ENCODE data around the gene ZNF32.
A peak's percentile ranks its signal among the peaks of the same experiment; 100 is the strongest.
"Not testable (repeated sequence)": the region's sequence is repeated elsewhere in the genome, so short reads cannot be mapped to it uniquely, and the experiment has no call there.

The ZNF32 gene

GRCh38 chr10:43628956-43629355 lies 19.7 kb downstream of the ZNF32 start:
- no peak for DNase-seq (ENCODE audit: low read depth)

- no peak for DNase-seq (ENCODE audit: low read depth)
Measured at GRCh38 chr10:43627942-43628341, 20.7 kb downstream of the ZNF32 start.

- no peak for DNase-seq (ENCODE audit: low read depth)
Measured at GRCh38 chr10:43623351-43623750, 25.3 kb downstream of the ZNF32 start.

DNA sequence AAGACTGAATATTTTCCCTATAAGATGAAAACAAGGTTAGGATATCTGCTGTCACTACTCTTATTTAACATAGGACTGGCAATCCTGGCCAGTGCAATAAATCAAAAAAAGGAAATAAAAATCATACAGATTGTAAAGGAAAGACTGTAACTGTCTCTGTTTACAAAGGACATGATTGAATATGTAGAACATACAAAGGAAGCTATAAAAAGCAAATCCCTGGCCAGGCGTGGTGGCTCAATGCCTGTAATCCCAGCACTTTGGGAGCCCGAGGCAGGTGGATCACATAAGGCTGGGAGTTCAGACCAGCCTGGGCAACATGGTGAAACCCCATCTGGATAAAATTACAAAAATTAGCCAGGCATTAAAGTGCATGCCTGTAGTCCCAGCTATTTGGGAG lies 26.6 kb downstream of the ZNF32 start:
- DNase-seq (ENCODE audit: low read depth) = no peak

DNA sequence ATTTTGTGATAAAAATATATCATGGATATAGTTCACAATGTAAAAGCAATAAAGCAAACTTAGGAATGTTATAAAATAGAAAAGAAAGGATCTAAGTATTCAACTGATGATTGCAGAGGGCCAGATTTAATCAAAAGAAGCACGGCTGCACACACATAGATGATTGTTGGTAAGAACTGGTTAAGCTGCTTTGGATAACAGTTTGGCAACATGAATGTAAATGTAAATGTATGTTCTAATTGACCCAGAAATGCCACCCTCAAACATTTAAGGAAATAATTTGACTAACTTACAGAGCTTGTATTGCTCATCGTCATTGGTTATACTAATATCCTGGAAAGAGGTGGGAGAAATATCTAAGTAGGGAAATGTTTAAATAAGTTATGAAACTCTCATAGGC lies 29.3 kb downstream of the ZNF32 start:
- no peak for DNase-seq (ENCODE audit: low read depth)

DNA sequence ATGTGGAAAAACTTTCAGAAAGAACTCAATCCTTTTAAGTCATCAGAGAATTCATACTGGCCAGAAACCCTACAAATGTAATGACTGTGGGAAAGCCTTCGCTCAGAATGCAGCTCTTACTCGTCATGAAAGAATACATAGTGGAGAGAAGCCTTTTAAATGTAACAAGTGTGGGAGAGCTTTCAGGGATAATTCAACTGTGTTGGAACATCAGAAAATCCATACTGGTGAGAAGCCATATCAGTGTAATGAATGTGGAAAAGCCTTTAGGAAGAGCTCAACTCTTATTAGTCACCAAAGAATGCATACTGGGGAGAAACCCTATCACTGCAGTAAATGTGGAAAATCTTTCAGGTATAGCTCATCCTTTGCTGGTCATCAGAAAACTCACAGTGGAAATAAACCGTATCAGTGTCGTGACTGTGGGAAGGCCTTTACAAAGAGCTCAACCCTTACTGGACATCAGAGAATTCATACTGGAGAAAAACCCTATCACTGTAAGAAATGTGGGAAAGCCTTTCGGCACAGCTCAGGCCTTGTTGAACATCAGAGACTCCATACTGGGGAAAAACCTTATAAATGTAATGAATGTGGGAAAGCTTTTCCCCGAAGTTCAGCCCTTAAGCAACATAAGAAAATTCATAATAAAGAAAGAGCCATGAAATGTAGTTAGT lies 31.8 kb downstream of the ZNF32 start:
- DNase-seq (ENCODE audit: low read depth) = no peak

DNA sequence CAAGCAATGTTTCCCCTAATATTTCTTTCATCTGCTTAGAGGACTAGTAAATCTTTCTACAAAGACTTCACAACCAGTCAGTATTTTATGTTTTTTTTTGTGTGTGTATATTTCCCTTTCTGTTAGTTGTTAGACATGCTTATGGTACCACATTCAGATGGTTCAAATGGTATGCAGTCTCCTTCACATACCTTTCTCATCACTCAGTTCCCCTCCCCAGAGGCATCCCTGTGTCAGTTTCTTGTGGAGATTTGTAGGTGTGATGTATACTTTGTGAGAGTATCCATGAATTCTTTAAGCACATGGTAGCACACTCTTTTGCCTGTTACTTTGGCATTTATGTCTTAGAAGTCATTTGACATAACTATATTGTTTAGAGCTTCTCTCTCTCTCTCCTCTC lies 38.0 kb downstream of the ZNF32 start:
- no peak for DNase-seq (ENCODE audit: low read depth)

DNA sequence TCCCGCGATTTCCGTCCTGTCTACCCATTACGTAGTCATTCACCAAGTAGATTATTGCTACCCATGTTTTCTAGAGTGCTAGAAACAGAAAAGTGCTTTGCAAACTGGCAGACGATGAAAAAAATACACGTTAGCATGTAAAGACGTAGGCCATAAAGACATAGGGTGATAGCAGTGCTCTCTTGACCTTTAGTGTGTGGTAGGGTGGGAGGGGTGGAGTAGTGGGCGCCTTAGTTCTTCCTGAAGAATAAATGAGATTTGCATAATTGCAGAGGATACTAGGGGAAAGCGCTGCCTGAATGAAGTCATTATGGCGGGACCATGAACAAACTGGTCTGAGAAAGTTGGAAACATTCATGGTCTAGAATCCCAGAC lies 41.5 kb downstream of the ZNF32 start:
- DNase-seq (ENCODE audit: low read depth) = no peak

DNA sequence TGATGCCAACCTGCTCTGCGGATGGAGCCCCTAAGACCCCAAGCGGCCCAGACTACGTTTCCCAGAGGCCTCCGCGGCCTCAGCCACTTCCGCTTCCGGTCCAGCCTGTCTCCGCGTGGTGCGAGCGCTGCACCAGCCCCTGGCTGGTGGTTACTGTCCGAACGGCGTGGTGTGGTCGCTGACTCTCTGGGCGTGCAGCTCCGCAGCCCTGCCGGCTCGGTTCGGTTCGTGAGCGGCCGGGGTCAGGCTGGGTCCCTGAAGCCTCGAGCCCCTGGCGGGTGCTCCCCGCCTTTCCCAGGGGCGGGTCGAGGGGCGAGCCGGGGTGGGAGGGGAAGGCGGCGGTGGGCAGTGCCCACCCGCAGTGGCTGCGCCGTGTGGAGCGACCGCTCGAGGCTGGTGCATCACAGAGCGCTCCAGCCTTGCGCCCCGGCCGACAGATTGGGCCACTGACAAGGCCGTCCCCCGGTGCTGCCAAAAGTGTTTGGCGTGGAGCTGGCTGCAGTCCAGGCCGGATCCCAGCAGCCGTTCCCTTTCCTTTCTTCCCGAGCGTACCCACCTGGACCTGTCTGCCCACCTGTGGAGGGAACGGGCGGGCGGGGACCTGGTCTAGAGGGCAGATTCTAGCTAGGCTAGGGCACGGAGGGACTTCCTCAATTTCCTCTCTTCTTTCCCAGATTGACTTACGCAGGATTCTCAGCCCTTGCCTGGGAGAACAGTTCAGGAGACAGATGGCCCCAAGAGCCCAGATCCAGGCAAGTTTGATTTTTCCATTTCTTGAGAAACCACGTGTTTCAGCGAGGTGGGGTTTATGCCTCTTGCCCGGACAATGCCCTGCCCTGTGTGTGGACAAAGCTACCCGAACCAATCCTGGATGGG lies 42.1 kb downstream of the ZNF32 start, which contains the start of gene ZNF485:
TSS of gene ZNF485 (plus strand) at position 116 of the 876 bp plus-strand sequence. CDS start at position 729, 613 bp downstream.
- DNase-seq (ENCODE audit: low read depth) = peak; percentile 61

DNA sequence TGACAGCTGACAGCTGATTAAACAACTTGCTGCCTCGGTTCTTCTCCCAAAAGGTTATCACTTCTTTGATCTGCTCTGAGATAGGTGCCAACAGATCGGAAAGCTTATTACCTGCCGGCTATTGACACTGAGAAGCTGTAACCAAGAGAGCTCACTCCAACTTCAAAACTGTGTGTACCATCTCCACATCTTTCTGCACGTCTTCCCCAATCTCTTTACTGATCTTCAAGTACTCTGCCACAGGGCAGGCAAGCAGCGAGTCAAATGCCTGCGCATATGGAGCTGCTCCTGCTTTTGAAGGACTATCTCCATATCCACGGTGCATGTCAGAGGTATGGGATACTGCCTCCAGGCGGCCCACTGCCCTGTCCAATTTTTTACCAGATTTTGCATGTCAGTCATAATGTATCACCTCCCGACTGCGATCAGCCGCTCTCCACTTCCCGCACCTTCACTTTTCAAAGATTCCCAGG lies 42.8 kb downstream of the ZNF32 start:
- no peak for DNase-seq (ENCODE audit: low read depth)

DNA sequence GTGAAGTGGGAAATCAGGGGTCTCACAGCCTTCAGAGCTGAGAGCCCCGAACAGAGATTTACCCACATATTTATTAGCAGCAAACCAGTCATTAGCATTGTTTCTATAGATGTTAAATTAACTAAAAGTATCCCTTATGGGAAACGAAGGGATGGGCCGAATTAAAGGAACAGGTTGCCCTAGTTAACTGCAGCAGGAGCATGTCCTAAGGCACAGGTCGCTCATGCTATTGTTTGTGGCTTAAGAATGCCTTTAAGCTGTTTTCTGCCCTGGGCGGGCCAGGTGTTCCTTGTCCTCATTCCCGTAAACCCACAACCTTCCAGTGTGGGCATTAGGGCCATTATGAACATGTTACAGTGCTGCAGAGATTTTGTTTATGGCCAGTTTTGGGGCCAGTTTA lies 47.1 kb downstream of the ZNF32 start:
- DNase-seq (ENCODE audit: low read depth) = not testable (repeated sequence)

- DNase-seq (ENCODE audit: low read depth) = no peak
Measured at GRCh38 chr10:43599333-43599732, 49.3 kb downstream of the ZNF32 start.

DNA sequence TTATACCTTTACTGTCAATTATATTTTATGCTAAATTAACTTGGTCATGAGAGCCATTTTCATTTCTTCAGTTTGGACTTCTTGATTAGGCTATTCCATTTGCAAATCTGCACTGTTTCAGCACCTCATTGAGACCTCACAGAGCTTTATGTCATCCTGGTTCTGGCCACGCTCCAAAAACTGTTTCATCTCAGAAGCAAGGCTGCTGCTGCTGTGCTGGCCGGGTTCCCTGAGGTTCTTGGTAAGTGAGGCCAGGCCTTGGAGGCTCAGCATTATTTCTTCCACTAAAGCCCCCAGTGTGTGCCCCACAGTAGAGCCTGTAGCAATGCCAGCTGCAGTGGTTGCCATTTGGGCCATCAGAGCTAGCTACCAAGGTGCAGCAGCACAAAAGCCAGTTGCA lies 50.2 kb downstream of the ZNF32 start:
- no peak for DNase-seq (ENCODE audit: low read depth)

DNA sequence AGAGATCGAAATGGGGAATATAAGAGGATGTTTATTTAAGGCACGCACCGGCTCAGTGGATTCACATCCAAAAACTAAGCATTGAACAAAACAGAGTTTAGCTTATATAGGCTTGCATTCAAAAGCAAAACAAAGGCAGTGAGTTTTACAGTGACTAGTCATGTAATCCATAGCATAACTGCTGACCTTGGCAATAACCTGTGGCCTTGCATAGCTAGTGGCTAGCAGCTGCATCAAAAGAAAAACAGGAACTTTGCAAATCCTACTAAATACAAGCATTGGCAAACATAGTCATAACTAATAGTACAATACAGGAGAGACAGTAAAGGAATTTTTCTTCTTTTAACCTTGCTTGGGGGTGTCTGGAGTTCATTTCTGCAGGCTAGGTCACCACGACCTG lies 52.1 kb downstream of the ZNF32 start:
- no peak for DNase-seq (ENCODE audit: low read depth)

- DNase-seq (ENCODE audit: low read depth) = no peak
Measured at GRCh38 chr10:43595739-43596298, 52.9 kb downstream of the ZNF32 start.

GRCh38 chr10:43594944-43595589 lies 53.6 kb downstream of the ZNF32 start:
- DNase-seq (ENCODE audit: low read depth) = peak; percentile 24

Data from stimulated activated CD4-positive, alpha-beta T cell treated with anti-CD3 and anti-CD28 coated beads, Interleukin-2, amount 100 ng/mL, for 4 hours (primary cell).